ENCODE measurements around the gene ST8SIA4.

ST8SIA4 gene

DNA sequence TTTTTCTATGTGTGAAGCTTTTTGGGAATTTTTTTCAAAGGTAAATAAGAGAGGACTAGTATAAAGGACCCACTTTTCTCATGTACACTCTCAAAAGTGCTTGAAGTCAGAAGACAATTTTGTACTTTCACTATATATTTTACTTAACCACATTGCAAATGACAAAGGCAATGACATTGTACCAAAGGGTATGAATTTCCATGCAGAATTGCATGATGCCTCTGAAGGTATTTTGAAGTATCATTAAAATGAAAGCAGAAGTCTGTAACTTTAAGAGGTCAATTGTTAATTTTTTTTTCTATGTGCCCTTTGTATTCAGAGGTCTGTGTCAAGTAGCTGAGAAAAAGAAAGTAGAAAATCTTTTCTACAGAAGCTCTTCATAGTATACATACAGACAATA, 84.7 kb downstream of the ST8SIA4 start:
- no peaks in the 10 kb centered on the region for H3K9me3 ChIP-seq (ENCODE audit: control insufficient read depth in 5 of 5, low read length in 5 of 5)
- H3K36me3 ChIP-seq (ENCODE audit: control insufficient read depth in 5 of 5, insufficient read depth in 5 of 5, low read length in 5 of 5), result no peaks in the 10 kb centered on the region
- H3K4me1 ChIP-seq (ENCODE audit: control insufficient read depth in 5 of 5, insufficient read depth in 5 of 5, low read length in 5 of 5), result no peaks in the 10 kb centered on the region
- no peaks in the 10 kb centered on the region for H3K27me3 ChIP-seq (ENCODE audit: control insufficient read depth in 5 of 5, insufficient read depth in 4 of 5, low read length in 5 of 5)
- peak overlapping the region in 1 of 5 donors; percentile 18 for H3K9ac ChIP-seq (ENCODE audit: low read length in 5 of 5)
- H3K4me3 ChIP-seq (ENCODE audit: low read depth in 1 of 5, low read length in 5 of 5), result peak overlapping the region in 2 of 5 donors; percentile 7 to 15
- H3K27ac ChIP-seq (ENCODE audit: low read depth, low read length), result no peak overlapping the region

DNA sequence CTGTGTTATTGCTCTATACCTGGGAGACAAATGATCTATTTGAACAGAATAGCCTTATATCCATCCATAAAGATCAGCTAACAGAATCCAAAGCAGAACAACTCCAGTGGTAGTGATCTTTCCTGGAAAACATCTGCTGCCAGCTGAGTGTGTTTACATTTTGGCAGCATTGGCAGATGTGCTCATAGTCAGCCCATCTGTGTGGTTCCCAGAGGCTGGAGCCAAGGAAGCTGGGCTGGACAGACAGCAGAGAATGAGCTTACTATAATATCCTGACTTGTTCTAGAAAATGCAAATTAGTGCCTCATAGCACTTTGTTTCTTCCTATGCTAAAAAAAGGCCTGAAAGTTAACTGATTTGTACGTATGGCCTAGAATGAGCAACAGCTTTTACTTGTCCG, 99.7 kb downstream of the ST8SIA4 start:
- Histone ChIP-seq H3K27me3 (ENCODE audit: control insufficient read depth in 5 of 5, insufficient read depth in 4 of 5, low read length in 5 of 5) (no peaks in the 10 kb centered on the region), H3K27ac (ENCODE audit: low read depth, low read length) (no peak overlapping the region), H3K9ac (ENCODE audit: low read length in 5 of 5) (no peak overlapping the region), H3K36me3 (ENCODE audit: control insufficient read depth in 5 of 5, insufficient read depth in 5 of 5, low read length in 5 of 5) (no peaks in the 10 kb centered on the region), H3K9me3 (ENCODE audit: control insufficient read depth in 5 of 5, low read length in 5 of 5) (no peaks in the 10 kb centered on the region), H3K4me3 (ENCODE audit: low read depth in 1 of 5, low read length in 5 of 5) (no peak overlapping the region), H3K4me1 (ENCODE audit: control insufficient read depth in 5 of 5, insufficient read depth in 5 of 5, low read length in 5 of 5) (no peaks in the 10 kb centered on the region)

DNA sequence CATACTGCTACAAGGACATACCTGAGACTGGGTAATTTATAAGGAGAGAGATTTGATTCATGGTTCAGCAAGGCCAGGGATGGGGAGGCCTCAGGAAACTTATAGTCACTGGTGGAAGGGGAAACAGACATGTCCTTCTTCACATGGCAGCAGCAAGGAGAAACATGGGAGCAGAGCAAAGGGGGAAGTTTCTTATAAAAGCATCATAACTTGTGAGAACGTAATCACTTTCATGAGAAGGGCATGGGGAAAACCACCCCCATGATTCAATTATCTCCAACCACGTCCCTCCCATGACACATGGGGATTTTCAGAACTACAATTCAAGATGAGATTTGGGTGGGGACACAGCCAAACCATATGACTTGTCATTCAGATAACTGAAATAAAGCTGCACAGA, 100.9 kb downstream of the ST8SIA4 start:
- H3K9ac ChIP-seq (ENCODE audit: low read length in 5 of 5), result no peak overlapping the region
- H3K9me3 ChIP-seq (ENCODE audit: control insufficient read depth in 5 of 5, low read length in 5 of 5), result no peaks in the 10 kb centered on the region

DNA sequence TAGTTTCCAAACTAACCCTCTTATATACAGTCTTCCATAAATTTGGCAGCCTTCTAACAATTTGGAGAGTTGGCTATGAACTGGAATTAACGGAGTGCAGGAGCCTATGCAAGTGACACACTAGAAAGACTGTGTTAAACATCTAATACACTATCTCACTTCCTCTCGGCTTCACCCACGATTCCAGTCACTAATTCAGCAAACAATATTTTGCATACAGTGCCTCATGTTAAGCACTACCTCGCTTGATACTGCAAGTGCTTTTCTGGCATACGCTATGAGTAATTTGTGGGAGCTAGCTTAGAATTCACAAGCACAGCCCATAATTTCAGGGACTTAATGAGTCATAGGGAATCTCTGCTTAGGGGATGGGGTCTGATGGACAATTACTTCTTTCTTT, 102.5 kb downstream of the ST8SIA4 start:
- Histone ChIP-seq H3K9me3 (ENCODE audit: control insufficient read depth in 5 of 5, low read length in 5 of 5) (no peaks in the 10 kb centered on the region), H3K9ac (ENCODE audit: low read length in 5 of 5) (no peak overlapping the region), H3K36me3 (ENCODE audit: control insufficient read depth in 5 of 5, insufficient read depth in 5 of 5, low read length in 5 of 5) (peaks cover 0 to 3% (median 0%) of the 10 kb centered on the region in 5 donors), H3K4me1 (ENCODE audit: control insufficient read depth in 5 of 5, insufficient read depth in 5 of 5, low read length in 5 of 5) (no peaks in the 10 kb centered on the region), H3K4me3 (ENCODE audit: low read depth in 1 of 5, low read length in 5 of 5) (no peak overlapping the region), H3K27me3 (ENCODE audit: control insufficient read depth in 5 of 5, insufficient read depth in 4 of 5, low read length in 5 of 5) (no peaks in the 10 kb centered on the region), H3K27ac (ENCODE audit: low read depth, low read length) (no peak overlapping the region)

More for the DNA sequence above, 100.9 kb downstream of the ST8SIA4 start:
- Histone ChIP-seq H3K27ac (ENCODE audit: low read depth, low read length) (no peak overlapping the region), H3K4me3 (ENCODE audit: low read depth in 1 of 5, low read length in 5 of 5) (no peak overlapping the region), H3K27me3 (ENCODE audit: control insufficient read depth in 5 of 5, insufficient read depth in 4 of 5, low read length in 5 of 5) (no peaks in the 10 kb centered on the region), H3K36me3 (ENCODE audit: control insufficient read depth in 5 of 5, insufficient read depth in 5 of 5, low read length in 5 of 5) (peaks cover 0 to 2% (median 0%) of the 10 kb centered on the region in 5 donors), H3K4me1 (ENCODE audit: control insufficient read depth in 5 of 5, insufficient read depth in 5 of 5, low read length in 5 of 5) (no peaks in the 10 kb centered on the region)

DNA sequence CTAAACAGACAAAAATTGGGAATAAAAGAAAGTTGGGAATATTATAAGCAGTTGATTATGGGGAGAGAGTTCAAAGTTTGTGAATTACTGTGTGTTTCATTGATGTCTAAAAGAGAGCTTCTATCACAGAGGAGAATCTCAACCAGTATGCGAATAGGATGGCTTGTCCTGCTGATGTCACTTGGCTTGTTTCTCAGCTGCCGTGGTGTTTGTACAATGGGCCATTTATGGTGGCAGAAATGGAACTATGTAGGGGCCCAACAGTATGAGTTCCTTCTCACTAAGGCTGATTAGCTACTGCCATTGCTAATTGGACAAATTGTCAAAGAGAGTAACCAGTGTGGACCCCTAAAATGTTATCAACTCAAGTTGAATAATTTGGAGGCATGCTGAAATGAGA, 103.9 kb downstream of the ST8SIA4 start:
- Histone ChIP-seq H3K4me1 (ENCODE audit: control insufficient read depth in 5 of 5, insufficient read depth in 5 of 5, low read length in 5 of 5) (no peaks in the 10 kb centered on the region), H3K9me3 (ENCODE audit: control insufficient read depth in 5 of 5, low read length in 5 of 5) (peaks cover 0 to 5% (median 2%) of the 10 kb centered on the region in 5 donors), H3K27ac (ENCODE audit: low read depth, low read length) (no peak overlapping the region), H3K9ac (ENCODE audit: low read length in 5 of 5) (no peak overlapping the region), H3K4me3 (ENCODE audit: low read depth in 1 of 5, low read length in 5 of 5) (no peak overlapping the region), H3K27me3 (ENCODE audit: control insufficient read depth in 5 of 5, insufficient read depth in 4 of 5, low read length in 5 of 5) (no peaks in the 10 kb centered on the region), H3K36me3 (ENCODE audit: control insufficient read depth in 5 of 5, insufficient read depth in 5 of 5, low read length in 5 of 5) (peaks cover 0 to 3% (median 0%) of the 10 kb centered on the region in 5 donors)

DNA sequence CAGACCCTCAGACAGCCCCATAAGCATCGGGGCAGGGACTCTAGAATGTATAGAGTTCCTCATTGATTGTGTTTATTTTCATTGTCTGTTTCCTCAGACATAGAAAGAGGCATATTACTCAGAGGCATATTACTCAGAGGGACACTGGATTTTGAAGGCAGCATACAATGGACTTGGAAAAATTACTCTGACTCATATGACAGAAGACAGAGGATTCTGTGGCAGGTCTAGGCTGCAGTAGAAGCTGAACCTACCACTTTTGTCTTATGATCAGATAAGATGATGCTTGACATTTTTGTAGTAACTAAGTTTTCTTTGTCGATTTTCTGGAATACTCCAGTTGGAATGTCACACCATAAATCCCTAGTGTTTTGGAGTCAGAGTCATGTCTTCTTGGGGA, 105.2 kb downstream of the ST8SIA4 start:
- Histone ChIP-seq H3K4me3 (ENCODE audit: low read depth in 1 of 5, low read length in 5 of 5) (no peak overlapping the region), H3K27me3 (ENCODE audit: control insufficient read depth in 5 of 5, insufficient read depth in 4 of 5, low read length in 5 of 5) (no peaks in the 10 kb centered on the region), H3K27ac (ENCODE audit: low read depth, low read length) (no peak overlapping the region), H3K4me1 (ENCODE audit: control insufficient read depth in 5 of 5, insufficient read depth in 5 of 5, low read length in 5 of 5) (no peaks in the 10 kb centered on the region), H3K9me3 (ENCODE audit: control insufficient read depth in 5 of 5, low read length in 5 of 5) (peaks cover 0 to 13% (median 6%) of the 10 kb centered on the region in 5 donors), H3K9ac (ENCODE audit: low read length in 5 of 5) (no peak overlapping the region), H3K36me3 (ENCODE audit: control insufficient read depth in 5 of 5, insufficient read depth in 5 of 5, low read length in 5 of 5) (peaks cover 0 to 3% (median 0%) of the 10 kb centered on the region in 5 donors)

DNA sequence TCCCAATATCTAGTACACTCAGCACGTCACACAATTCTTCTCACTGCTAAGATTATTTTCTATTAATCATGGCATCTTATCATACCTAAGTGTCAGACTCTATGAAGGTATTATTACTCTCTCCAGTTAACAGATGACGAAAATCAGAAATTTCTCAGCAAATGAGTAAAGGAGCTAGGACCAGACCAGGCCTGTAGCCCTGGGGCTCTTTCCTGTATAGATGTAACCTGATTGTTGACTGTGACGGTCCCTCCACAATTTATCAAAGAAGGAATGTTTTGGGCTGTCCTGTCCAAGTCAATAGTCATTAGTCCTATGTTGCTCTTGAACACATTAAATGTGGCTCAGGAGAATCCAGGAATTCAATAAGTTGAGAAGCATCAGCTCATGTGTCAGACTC, 106.2 kb downstream of the ST8SIA4 start:
- H3K9me3 ChIP-seq (ENCODE audit: control insufficient read depth in 5 of 5, low read length in 5 of 5), result peaks cover 0 to 13% (median 6%) of the 10 kb centered on the region in 5 donors
- H3K27ac ChIP-seq (ENCODE audit: low read depth, low read length), result no peak overlapping the region
- no peaks in the 10 kb centered on the region for H3K27me3 ChIP-seq (ENCODE audit: control insufficient read depth in 5 of 5, insufficient read depth in 4 of 5, low read length in 5 of 5)
- no peak overlapping the region for H3K4me3 ChIP-seq (ENCODE audit: low read depth in 1 of 5, low read length in 5 of 5)
- H3K4me1 ChIP-seq (ENCODE audit: control insufficient read depth in 5 of 5, insufficient read depth in 5 of 5, low read length in 5 of 5), result no peaks in the 10 kb centered on the region
- peaks cover 0 to 3% (median 0%) of the 10 kb centered on the region in 5 donors for H3K36me3 ChIP-seq (ENCODE audit: control insufficient read depth in 5 of 5, insufficient read depth in 5 of 5, low read length in 5 of 5)
- no peak overlapping the region for H3K9ac ChIP-seq (ENCODE audit: low read length in 5 of 5)

DNA sequence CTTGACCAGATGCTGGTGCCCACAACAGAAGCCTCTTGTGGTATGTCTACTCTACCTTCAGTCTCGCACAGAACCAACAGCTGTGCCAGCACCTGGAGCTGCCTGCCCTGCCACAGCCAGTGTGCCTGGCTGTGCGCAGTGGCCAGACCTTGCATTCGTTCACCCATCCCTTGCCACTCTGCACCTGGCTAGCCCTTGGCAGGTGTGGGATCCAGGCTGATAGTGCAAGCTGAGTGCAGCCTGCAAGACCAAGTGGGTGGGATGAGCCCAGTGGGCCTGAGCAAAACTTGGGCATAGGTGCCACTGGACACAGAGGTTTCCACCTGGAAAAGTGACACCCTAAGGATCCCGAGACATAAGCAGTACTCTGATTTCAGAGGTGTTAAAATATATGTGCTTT, 108.2 kb downstream of the ST8SIA4 start:
- Histone ChIP-seq H3K9me3 (ENCODE audit: control insufficient read depth in 5 of 5, low read length in 5 of 5) (peaks cover 0 to 13% (median 6%) of the 10 kb centered on the region in 5 donors), H3K27me3 (ENCODE audit: control insufficient read depth in 5 of 5, insufficient read depth in 4 of 5, low read length in 5 of 5) (no peaks in the 10 kb centered on the region), H3K27ac (ENCODE audit: low read depth, low read length) (no peak overlapping the region), H3K4me3 (ENCODE audit: low read depth in 1 of 5, low read length in 5 of 5) (no peak overlapping the region), H3K4me1 (ENCODE audit: control insufficient read depth in 5 of 5, insufficient read depth in 5 of 5, low read length in 5 of 5) (peaks cover 0 to 6% (median 3%) of the 10 kb centered on the region in 5 donors), H3K36me3 (ENCODE audit: control insufficient read depth in 5 of 5, insufficient read depth in 5 of 5, low read length in 5 of 5) (peaks cover 0 to 3% (median 0%) of the 10 kb centered on the region in 5 donors), H3K9ac (ENCODE audit: low read length in 5 of 5) (no peak overlapping the region)

DNA sequence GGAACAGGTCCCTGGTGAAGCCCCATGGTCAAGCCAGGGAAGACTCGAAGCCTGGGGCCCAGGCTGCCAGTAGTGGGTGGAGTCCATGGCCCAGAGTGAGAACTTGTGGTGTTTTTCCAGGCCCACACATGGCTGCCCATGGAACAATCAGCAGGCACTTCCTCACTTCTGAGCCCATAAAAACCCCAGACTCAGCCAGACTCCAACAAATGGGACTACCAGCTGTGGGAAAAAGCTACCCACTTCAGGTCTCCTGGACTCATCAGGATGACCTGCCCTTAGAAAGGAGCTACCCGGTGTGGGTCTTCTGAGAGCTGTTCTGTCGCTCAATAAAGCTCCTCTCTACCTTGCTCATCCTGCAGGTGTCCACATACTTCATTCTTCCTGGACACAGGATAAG, 108.9 kb downstream of the ST8SIA4 start:
- peaks cover 0 to 10% (median 3%) of the 10 kb centered on the region in 5 donors for H3K4me1 ChIP-seq (ENCODE audit: control insufficient read depth in 5 of 5, insufficient read depth in 5 of 5, low read length in 5 of 5)
- no peak overlapping the region for H3K4me3 ChIP-seq (ENCODE audit: low read depth in 1 of 5, low read length in 5 of 5)
- no peaks in the 10 kb centered on the region for H3K27me3 ChIP-seq (ENCODE audit: control insufficient read depth in 5 of 5, insufficient read depth in 4 of 5, low read length in 5 of 5)
- peaks cover 0 to 13% (median 6%) of the 10 kb centered on the region in 5 donors for H3K9me3 ChIP-seq (ENCODE audit: control insufficient read depth in 5 of 5, low read length in 5 of 5)
- no peak overlapping the region for H3K27ac ChIP-seq (ENCODE audit: low read depth, low read length)
- H3K9ac ChIP-seq (ENCODE audit: low read length in 5 of 5), result no peak overlapping the region
- H3K36me3 ChIP-seq (ENCODE audit: control insufficient read depth in 5 of 5, insufficient read depth in 5 of 5, low read length in 5 of 5), result peaks cover 0 to 3% (median 0%) of the 10 kb centered on the region in 5 donors

DNA sequence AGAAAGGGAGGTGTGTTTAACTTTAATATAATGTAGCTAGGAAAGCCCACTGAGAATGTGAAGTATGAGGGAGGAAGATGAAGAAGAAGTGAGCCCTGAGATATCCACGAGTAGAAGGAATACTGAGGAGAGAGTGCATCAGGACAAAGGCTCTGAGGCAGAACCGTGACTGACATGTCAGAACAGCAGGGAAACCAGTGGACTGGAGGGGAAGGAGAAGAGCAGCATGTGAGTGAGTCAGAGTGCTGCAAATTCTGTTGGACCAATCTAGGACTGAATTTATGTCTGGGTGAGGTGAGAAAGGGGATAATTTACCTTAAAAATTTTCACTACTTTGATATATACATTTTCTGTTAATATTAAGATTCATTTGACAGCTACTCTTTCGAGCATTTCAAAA, 110.3 kb downstream of the ST8SIA4 start:
- peaks cover 0 to 10% (median 3%) of the 10 kb centered on the region in 5 donors for H3K4me1 ChIP-seq (ENCODE audit: control insufficient read depth in 5 of 5, insufficient read depth in 5 of 5, low read length in 5 of 5)
- no peaks in the 10 kb centered on the region for H3K27me3 ChIP-seq (ENCODE audit: control insufficient read depth in 5 of 5, insufficient read depth in 4 of 5, low read length in 5 of 5)
- H3K4me3 ChIP-seq (ENCODE audit: low read depth in 1 of 5, low read length in 5 of 5), result no peak overlapping the region
- H3K9me3 ChIP-seq (ENCODE audit: control insufficient read depth in 5 of 5, low read length in 5 of 5), result peaks cover 0 to 13% (median 6%) of the 10 kb centered on the region in 5 donors
- H3K9ac ChIP-seq (ENCODE audit: low read length in 5 of 5), result no peak overlapping the region
- peaks cover 0 to 3% (median 0%) of the 10 kb centered on the region in 5 donors for H3K36me3 ChIP-seq (ENCODE audit: control insufficient read depth in 5 of 5, insufficient read depth in 5 of 5, low read length in 5 of 5)
- no peak overlapping the region for H3K27ac ChIP-seq (ENCODE audit: low read depth, low read length)
